Measurements from ENCODE around the gene MYMX.

Gene MYMX

GRCh38 chr6:44216677-44217331 lies at the start of gene MYMX:
MYMX (plus strand) TSS chr6:44216926; CDS start chr6:44217472, 546 bp downstream.
- DNase-seq (ENCODE audit: extremely low spot score): no peak
- POLR2A ChIA-PET: no interaction called here
- no peak for TF ChIP-seq CTCF (IDR thresholded peaks at IDR 0.05; ENCODE audit: control extremely low read depth, extremely low read depth, low read depth, missing control alignments)
- CTCF ChIA-PET: interaction anchor here (1.2 to 1.4 kb wide), 5 partner anchors 11 to 50 kb away, joined by 3 to 6 read pairs (median 4); no protein-coding TSS in a partner anchor

- CTCF ChIA-PET: interaction anchor here (1.4 to 1.7 kb wide), 2 partner anchors 15 to 24 kb away, joined by 3 to 4 read pairs; no protein-coding TSS in a partner anchor
- DNase-seq (ENCODE audit: extremely low spot score): no peak
- TF ChIP-seq CTCF (IDR thresholded peaks at IDR 0.05; ENCODE audit: control extremely low read depth, extremely low read depth, low read depth, missing control alignments): no peak
- POLR2A ChIA-PET: no interaction called here
Observed at GRCh38 chr6:44167567-44167966, 49.2 kb upstream of the MYMX start.

- DNase-seq (ENCODE audit: extremely low spot score): no peak
- no peak for TF ChIP-seq CTCF (IDR thresholded peaks at IDR 0.05; ENCODE audit: control extremely low read depth, extremely low read depth, low read depth, missing control alignments)
- CTCF ChIA-PET: interaction anchor here (1.1 to 2.4 kb wide), 11 partner anchors 8 to 98 kb away, joined by 3 to 12 read pairs (median 4); partner anchors contain the start of gene SLC35B2
- POLR2A ChIA-PET: interaction anchor here (0.5 kb wide), 1 partner anchor 15 kb away, joined by 3 read pairs; no protein-coding TSS in a partner anchor
Observed at GRCh38 chr6:44169154-44169553, 47.6 kb upstream of the MYMX start.

GRCh38 chr6:44169886-44170570 lies 46.7 kb upstream of the MYMX start:
- no peak for TF ChIP-seq CTCF (IDR thresholded peaks at IDR 0.05; ENCODE audit: control extremely low read depth, extremely low read depth, low read depth, missing control alignments)
- no peak for DNase-seq (ENCODE audit: extremely low spot score)
- CTCF ChIA-PET: interaction anchor here (1.1 to 2.4 kb wide), 11 partner anchors 9 to 97 kb away, joined by 3 to 12 read pairs (median 4); partner anchors contain the start of gene SLC35B2
- POLR2A ChIA-PET: no interaction called here

GRCh38 chr6:44171899-44172546 lies 44.7 kb upstream of the MYMX start:
- no peak for DNase-seq (ENCODE audit: extremely low spot score)
- CTCF ChIA-PET: interaction anchor here (0.8 to 4.9 kb wide), 35 partner anchors 9 to 427 kb away, joined by 3 to 49 read pairs (median 7); partner anchors contain the start of genes HSP90AB1, MYMX and SLC29A1
- POLR2A ChIA-PET: interaction anchor here (0.6 to 2.1 kb wide), 3 partner anchors 81 to 499 kb away, joined by 5 to 7 read pairs (median 6); partner anchors contain the start of gene SLC35B2
- no peak for TF ChIP-seq CTCF (IDR thresholded peaks at IDR 0.05; ENCODE audit: control extremely low read depth, extremely low read depth, low read depth, missing control alignments)
